Gastrocnemius medialis (tissue), 4 donors: Measurements from ENCODE around the gene ABCC8. TPM values are rescaled to one million over a fixed set of nuclear protein-coding genes. Genes with fewer than 3 reads are reported as not detected.

Experiments used
- ATAC-seq, 2 donors: fragments of 150-250 bp; one replicate each; pipeline ENCODE4 v1.9.1; 2016
- DNase-seq, 2 donors: peaks; one replicate each; pipeline ENCODE4 v3.0.0-alpha.2; 2019
- H3K27ac ChIP-seq, 4 donors: fragments of 200-600 bp; sonication (generic); 1 replicate in 1 of 4; 2 replicates in 3 of 4; pipeline ENCODE4 v1.5.1; 2016 to 2018; ENCODE audit warnings: mild to moderate bottlenecking in 2 of 4, moderate library complexity in 1 of 4
- H3K27me3 ChIP-seq, 3 donors: fragments of 200-600 bp; sonication (generic) in 2 of 3; 1 replicate in 1 of 3; 2 replicates in 2 of 3; pipeline versions ENCODE4 v1.5.1 to v1.6.0; 2016 to 2019; ENCODE audit warnings: mild to moderate bottlenecking in 1 of 3, moderate library complexity in 1 of 3
- H3K36me3 ChIP-seq, 2 donors: fragments of 200-600 bp; sonication (generic) in 1 of 2; one replicate each; pipeline ENCODE4 v1.5.1; 2017 to 2018
- H3K4me1 ChIP-seq, 2 donors: fragments of 200-600 bp; sonication (generic) in 1 of 2; one replicate each; pipeline ENCODE4 v1.5.1; 2016 to 2017; ENCODE audit warnings: mild to moderate bottlenecking in 2 of 2
- H3K4me3 ChIP-seq, 4 donors: fragments of 200-600 bp; sonication (generic) in 3 of 4; 1 replicate in 1 of 4; 2 replicates in 3 of 4; pipeline ENCODE4 v1.5.1; 2016 to 2019; ENCODE audit warnings: mild to moderate bottlenecking in 2 of 4
- H3K9me3 ChIP-seq, 3 donors: fragments of 200-600 bp; sonication (generic) in 2 of 3; 1 replicate in 1 of 3; 2 replicates in 2 of 3; pipeline ENCODE4 v1.5.1; 2016 to 2019
- CTCF ChIP-seq, 5 experiments: fragments of 450-650 bp in 3 of 5; fragments of 200-600 bp in 2 of 5; sonication (generic) in 2 of 5; IDR thresholded peaks in 4 of 5; conservative IDR thresholded peaks in 1 of 5; 1 replicate in 4 of 5; 2 replicates in 1 of 5; pipeline ENCODE4 v1.5.1; 2016 to 2019; ENCODE audit warnings: antibody characterized with exemption in 5 of 5, mild to moderate bottlenecking in 3 of 5, moderate library complexity in 3 of 5
- POLR2A ChIP-seq, 2 donors: fragments of 450-650 bp; IDR thresholded peaks; one replicate each; pipeline ENCODE4 v1.6.1; 2017; ENCODE audit warnings: antibody characterized with exemption in 2 of 2, mild to moderate bottlenecking in 2 of 2, moderate library complexity in 2 of 2
- in situ Hi-C, 4 donors: fragments of 200-750 bp; cut with MboI; loops; one replicate each; pipeline versions ENCODE4 v1.15.0 to v1.8.0; 2017; ENCODE audit warnings: low sequenced_read_pairs in 4 of 4
- intact Hi-C: fragments of 100-400 bp; cut with DNase I; formaldehyde crosslinking; loops from one replicate; pipeline ENCODE4 v1.15.1; 2023; ENCODE audit warnings: low total_unique reads
- total RNA-seq, 4 donors: library from RNA; depleted of rRNA; stranded (reverse); fragments of >200 nt; gene quantifications; one replicate each; pipeline versions ENCODE4 v1.1.0 to v1.2.3, GENCODE V29; 2016

Gene ABCC8
- total RNA-seq, 4 donors from 2014 or later, result 0.33 to 4.0 (median 1.1) TPM

GRCh38 chr11:17490232-17490631, 13.6 kb upstream of the ABCC8 start:
- Histone ChIP-seq H3K27ac (no peak overlapping the region), H3K27me3 (no peaks in the 10 kb centered on the region), H3K4me3 (no peak overlapping the region), H3K9me3 (no peaks in the 10 kb centered on the region), H3K36me3 (no peaks in the 10 kb centered on the region), H3K4me1 (no peaks in the 10 kb centered on the region)
- in situ Hi-C loops (loop anchor here in 1 of 4 donors (10.0 kb wide), 1 partner anchor 255 kb away; no protein-coding TSS in a partner anchor), intact Hi-C loops (no loop called here)
- TF ChIP-seq CTCF (IDR thresholded peaks at IDR 0.05 in 4 of 5, conservative IDR thresholded peaks at IDR 0.05 in 1 of 5) (no peak), POLR2A (IDR thresholded peaks at IDR 0.05) (no peak)
- no peak for ATAC-seq
- no peak for DNase-seq

- no peak for DNase-seq
- Histone ChIP-seq H3K4me3 (no peak overlapping the region), H3K36me3 (no peaks in the 10 kb centered on the region), H3K27me3 (no peaks in the 10 kb centered on the region), H3K27ac (no peak overlapping the region), H3K4me1 (no peaks in the 10 kb centered on the region), H3K9me3 (no peaks in the 10 kb centered on the region)
- no peak for ATAC-seq
- TF ChIP-seq POLR2A (IDR thresholded peaks at IDR 0.05) (no peak), CTCF (IDR thresholded peaks at IDR 0.05 in 4 of 5, conservative IDR thresholded peaks at IDR 0.05 in 1 of 5) (no peak)
- intact Hi-C loops, result no loop called here
- in situ Hi-C loops, result loop anchor here in 1 of 4 donors (10.0 kb wide), 1 partner anchor 255 kb away; no protein-coding TSS in a partner anchor
Measured at GRCh38 chr11:17489751-17490150, 13.1 kb upstream of the ABCC8 start.

GRCh38 chr11:17488563-17488962, 11.9 kb upstream of the ABCC8 start:
- Histone ChIP-seq H3K4me3 (no peak overlapping the region), H3K27ac (no peak overlapping the region), H3K27me3 (no peaks in the 10 kb centered on the region), H3K36me3 (no peaks in the 10 kb centered on the region), H3K4me1 (no peaks in the 10 kb centered on the region), H3K9me3 (no peaks in the 10 kb centered on the region)
- ATAC-seq, result no peak
- TF ChIP-seq POLR2A (IDR thresholded peaks at IDR 0.05) (no peak), CTCF (IDR thresholded peaks at IDR 0.05 in 4 of 5, conservative IDR thresholded peaks at IDR 0.05 in 1 of 5) (no peak)
- no peak for DNase-seq
- intact Hi-C loops (no loop called here), in situ Hi-C loops (no loop called here)

GRCh38 chr11:17486646-17487045, 10.0 kb upstream of the ABCC8 start:
- TF ChIP-seq CTCF (IDR thresholded peaks at IDR 0.05 in 4 of 5, conservative IDR thresholded peaks at IDR 0.05 in 1 of 5), result no peak
- TF ChIP-seq POLR2A (IDR thresholded peaks at IDR 0.05), result no peak
- intact Hi-C loops, result no loop called here
- H3K4me3 ChIP-seq, result no peak overlapping the region
- no peak overlapping the region for H3K27ac ChIP-seq
- DNase-seq, result no peak
- no peaks in the 10 kb centered on the region for H3K36me3 ChIP-seq
- no peaks in the 10 kb centered on the region for H3K4me1 ChIP-seq
- in situ Hi-C loops, result no loop called here
- ATAC-seq, result no peak
- H3K9me3 ChIP-seq, result no peaks in the 10 kb centered on the region
- no peaks in the 10 kb centered on the region for H3K27me3 ChIP-seq

GRCh38 chr11:17483505-17483904, 6.9 kb upstream of the ABCC8 start:
- DNase-seq (no peak), ATAC-seq (no peak)
- no peaks in the 10 kb centered on the region for H3K4me1 ChIP-seq
- no peak overlapping the region for H3K4me3 ChIP-seq
- no peak overlapping the region for H3K27ac ChIP-seq
- H3K36me3 ChIP-seq, result no peaks in the 10 kb centered on the region
- TF ChIP-seq POLR2A (IDR thresholded peaks at IDR 0.05) (no peak), CTCF (IDR thresholded peaks at IDR 0.05 in 4 of 5, conservative IDR thresholded peaks at IDR 0.05 in 1 of 5) (no peak)
- intact Hi-C loops, result no loop called here
- H3K27me3 ChIP-seq, result no peaks in the 10 kb centered on the region
- no peaks in the 10 kb centered on the region for H3K9me3 ChIP-seq
- in situ Hi-C loops, result no loop called here
